ENCODE data around the gene MLN.

Gene MLN

DNA sequence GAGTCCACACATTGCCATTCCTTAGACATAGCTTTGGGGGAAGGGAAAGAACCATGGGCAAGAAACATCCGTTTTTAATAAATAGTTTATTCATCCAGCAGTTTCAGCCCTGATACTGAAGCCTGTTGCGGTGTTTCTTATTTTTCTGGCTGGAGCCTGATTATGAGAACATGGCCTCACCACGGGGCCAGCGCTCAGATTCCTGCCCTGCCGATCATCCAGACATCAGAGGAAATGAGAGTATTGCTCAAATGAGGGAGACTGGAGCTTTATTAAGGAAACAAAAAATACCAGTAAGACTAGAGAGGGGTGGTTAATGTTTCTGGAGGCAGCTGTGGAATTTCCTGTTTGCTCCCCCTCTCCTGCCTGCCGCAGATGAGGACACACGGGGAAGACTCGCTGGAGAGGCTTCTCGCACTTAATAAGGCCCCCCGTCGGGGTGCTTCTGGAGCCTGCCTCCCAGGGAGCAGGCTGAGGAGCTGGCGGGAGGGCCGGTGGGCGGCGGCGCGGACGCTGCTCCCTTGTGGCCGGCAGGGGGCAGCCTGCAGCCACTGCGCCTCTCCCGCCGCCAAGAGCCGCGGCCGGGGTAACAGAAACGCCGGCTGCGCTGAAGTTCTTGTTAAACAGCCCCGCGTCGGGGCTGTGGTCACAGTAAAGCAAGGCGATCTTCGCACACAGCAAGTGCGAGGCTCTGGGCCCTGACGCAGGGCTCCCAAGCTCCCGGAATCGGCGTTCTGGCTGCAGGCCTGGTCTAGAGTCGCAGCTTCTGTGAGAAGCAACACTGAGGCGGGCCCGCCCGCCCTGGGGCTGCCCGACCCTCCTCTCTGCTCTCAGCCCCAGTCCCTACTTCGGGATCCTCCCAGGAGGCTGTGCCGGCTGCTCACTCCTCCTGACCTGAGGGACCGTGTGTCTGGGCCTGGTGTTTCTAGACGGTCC, 32.4 kb downstream of the MLN start:
- peak; percentile 57 for DNase-seq

DNA sequence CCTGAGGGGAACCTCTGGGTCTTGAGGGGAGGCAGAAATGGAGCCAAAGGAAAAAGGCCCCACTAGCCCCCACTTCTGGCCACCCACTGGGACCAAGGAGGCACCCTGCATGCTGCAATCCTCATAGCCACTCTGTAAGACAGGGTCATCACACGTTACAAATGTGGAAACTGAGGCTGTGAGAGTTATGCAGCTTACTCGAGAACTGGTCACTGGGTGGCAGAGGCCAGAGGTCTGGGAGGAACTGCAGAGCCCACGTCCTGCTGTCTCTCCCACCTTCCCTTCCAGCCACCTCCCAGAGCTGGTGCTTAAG, 33.0 kb downstream of the MLN start:
- no peak for DNase-seq

DNA sequence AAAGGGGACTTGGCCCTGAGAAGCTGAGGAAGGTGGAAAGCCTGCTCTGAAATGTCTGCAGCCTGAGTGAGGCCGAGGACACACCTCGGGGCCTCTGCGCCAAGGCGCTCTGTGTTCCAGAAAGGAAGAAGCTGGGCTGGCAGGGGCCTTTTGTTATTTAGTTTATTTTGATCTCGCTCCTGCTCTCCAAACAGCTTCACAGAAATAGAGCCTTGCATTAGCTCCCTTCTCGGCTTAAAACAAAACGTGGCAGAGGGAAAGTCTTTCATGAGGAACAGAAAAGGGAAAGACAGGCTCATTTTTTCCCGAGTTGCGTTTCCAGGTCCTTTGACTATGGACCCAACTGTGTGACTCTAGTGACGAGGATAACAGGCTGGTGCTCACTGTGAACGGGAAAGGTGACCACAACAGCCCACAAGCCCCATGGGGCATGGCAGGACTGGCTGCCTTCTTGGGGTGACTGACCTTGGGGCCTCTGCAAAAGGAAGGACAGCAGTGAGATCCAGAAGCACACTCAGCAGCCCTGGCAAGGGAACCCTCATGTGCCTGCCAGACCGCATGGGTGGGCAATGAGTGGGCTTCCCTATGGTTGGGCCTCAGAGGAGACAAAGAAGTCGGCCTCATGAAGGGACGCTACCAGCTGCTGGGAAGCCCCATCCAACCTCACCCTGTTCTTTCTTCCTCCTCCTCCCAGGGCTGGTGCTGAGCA, 33.5 kb downstream of the MLN start:
- DNase-seq: no peak

DNA sequence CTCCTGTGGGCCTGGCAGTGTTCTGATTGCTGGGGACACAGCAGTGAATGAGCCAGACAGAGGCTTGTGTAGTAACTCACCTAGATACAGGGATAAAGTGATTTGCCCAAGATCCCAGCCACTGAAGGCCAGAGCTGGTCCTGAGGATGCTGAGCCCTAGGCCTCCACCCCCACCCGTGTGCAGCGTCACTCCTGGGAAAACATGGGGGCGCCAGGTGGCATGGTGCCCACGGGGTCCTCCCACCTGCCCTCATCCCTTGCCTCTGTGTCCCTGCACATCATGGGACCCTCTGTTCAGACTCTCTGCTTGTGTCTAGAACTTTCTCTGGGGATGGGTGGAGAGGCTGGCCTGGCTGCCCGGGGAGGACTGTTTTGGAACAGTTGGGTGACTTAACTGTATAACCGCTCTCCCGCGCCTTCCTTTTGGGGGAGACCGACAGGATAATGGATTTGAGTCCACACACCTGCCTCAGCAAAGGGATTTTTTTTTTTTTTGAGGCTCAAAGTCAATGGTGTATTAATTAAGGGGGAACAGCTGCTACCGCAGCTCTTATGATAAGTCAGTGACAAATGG, 34.5 kb downstream of the MLN start:
- DNase-seq: no peak

DNA sequence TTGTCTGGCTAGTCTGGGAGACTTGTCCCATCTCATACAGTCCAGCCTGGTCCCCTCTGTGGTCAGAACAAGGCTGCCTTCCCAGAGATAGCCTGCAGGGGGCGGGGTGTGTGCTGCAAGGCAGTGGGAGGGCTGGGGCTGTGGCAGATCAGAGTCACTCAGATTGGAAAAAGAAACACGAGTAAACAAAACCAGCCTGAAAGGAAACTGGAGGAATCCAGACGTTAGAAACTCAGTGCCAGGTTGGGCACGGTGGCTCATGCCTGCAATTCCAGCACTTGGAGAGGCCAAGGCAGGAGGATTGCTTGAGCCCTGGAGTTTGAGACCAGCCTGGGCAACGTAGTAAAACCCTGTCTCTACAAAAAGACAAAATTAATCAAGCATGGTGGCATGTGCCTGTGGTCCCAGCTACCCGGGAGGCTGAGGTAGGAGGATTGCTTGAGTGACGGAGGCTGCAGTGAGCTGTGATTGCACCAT, 35.1 kb downstream of the MLN start:
- DNase-seq: peak; percentile 66

DNA sequence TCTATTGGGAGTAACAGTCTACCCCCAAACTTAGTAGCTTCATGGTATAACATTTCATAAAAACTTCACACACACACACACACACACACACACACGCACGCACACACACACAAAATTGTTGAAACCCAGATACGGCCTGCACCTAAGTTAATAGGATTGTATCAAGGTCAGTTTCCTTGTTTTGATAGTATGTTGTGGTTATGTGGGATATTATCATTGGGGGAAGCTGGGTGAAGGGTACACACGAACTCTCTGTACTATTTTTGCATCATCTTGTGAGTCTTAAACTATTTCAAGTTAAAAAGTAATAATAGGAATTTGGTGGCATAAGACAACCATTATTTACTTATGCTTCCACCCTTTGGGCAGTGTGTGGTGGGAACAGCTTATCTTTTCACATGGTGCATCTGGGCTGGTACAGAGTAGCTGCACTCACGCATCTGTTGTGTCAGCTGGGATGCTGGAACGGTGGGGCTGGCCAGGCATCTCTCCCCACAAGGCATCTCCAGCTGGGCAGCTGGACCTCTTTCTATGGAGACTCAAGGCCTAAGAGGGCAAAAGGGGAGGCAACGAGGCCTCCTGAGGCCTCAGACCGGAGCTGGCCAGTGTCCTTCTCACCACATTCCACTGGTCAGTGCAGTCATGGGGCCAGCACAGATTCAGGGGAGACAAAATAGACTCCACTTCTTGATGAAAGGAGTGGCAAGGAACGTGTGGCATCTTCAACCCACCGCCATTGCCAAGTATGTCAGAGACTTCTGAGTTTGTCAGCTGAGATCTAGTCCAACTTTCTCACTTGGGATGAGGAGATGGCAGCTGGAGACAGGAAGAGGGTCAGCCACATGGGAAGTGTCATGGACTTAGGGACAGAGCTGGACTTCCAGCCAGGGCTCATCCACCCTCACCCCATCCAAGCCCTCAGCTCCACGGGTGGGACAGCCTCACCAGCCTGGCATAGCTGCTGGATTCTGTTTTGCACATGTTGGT, 36.6 kb downstream of the MLN start:
- DNase-seq: no peak

DNA sequence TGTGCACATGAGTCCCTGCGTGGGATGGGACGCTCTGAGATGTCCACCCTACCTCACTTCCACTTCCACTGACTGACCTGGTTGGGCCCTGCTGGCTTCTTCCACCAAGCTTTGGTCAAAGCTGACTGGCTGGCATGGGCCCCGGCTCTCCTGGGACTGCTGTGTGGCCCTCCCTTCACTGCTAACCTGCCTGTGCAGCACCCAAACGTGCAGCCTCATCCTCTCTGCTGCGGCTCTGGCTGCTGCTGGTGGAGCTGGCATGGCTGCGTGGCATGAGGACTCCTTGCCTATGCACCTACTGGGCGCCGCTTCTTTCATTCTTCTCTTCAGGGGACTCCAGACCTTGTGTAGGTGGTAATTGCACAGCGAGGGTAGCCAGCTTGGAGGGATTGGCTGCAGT, 38.4 kb downstream of the MLN start:
- no peak for DNase-seq

DNA sequence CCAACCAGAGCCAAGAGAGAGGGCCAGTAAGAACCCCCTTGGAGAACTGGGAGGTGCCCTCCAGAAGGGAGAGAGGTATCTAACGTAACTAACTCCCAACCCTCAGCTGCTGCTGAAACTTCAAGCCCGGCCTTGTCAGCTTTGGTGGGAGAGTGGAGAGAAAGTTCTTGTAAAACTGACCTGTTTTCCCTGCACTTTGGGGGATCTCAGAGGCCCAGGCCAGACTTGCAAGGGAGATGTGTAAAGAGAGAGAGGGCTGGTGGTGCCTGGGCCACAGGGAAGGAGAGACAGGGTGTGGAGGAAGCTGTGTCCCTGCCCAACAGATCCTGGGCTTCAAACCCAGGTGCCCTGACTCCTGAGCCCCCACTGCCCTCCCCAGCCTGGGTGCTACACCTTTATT, 39.8 kb downstream of the MLN start:
- no peak for DNase-seq

DNA sequence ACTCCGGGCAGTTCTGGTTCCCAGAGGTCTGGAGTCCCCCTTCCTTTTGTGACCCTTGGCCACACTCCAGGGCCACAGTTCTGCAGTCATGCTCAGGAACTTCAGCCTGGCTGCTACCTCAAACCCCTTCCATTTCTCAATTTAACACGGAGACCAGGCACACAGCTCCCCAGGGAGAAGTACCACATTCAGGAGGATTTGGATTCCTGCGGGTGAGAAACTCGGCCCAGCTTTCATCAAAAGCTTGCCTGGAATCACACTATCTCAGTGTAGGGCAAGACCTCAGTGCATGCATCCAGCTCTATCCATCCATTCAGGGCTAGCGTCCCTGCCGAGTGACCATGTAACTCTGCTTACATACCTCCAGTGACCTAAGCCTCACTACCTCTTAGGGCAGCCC, 40.3 kb downstream of the MLN start:
- DNase-seq: no peak

DNA sequence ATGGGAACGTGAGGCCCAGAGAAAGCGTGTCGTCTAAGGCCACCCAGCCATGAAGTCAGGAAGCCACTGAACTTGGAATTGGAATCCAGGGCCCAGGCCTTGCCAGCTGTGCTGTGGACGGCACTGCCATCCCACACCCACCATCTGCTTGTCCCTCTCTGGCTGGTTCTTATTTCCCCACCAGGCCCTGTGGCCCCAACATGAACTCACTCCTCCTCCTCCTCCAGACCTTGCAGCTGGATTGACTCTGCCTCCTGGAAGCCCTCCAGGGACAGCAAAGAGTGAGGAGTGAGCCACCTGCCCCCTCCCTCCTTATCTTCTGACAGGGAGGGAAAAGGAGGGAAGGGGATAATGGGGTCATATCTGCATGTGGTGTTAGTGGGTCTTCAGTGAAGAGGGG, 41.1 kb downstream of the MLN start:
- DNase-seq: no peak

DNA sequence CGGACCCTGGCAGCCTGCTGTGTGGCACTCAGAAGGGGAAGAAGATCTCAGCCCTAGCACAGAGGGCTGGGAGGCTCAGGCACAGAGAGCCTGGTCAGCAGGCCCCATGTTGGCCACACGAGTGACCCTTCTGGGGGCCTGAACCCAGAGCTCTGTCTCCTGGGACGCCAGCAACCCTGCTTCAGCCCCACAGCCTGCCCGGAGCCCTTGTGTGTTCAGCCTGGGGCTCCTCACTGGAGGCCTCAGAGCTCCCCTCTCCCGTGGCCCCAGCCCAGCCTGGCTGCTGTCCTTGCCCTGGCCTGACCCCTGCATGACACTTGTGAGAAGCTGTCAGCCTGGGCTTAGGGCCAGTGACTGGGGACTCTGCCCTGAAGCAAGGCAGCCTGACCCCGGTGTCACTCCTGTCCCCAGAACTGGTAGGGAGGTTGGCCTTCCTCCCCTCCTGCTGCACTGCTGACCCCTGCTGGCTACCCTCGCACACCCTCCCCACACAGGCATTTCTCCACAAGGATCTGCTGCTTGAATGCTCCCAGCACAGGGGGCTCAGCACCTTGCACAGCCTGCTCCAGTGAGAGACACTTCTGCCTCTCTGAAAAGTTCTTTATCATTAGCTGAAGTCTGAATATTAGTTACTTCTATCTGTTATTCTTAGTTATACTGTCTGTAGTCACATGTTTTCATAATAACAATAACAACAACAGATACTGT, 41.7 kb downstream of the MLN start:
- peak; percentile 24 for DNase-seq

DNA sequence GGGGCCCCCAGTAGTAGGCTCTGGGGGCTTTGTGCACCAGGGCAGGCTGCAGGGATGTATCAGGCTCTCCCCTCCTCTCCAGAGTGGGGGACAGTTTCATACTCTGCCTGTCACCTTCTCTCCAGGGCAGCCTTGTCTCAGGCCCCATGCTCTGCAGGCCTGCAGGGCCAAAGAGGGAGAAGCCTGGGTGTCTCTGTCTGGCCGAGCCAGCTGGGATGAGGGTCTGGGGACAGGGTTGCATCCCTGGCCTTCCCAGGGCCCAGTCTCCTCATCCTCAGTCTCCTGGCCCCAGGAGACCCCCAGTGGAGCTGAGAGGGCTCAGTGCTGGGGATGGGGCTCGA, 42.3 kb downstream of the MLN start:
- DNase-seq: no peak

DNA sequence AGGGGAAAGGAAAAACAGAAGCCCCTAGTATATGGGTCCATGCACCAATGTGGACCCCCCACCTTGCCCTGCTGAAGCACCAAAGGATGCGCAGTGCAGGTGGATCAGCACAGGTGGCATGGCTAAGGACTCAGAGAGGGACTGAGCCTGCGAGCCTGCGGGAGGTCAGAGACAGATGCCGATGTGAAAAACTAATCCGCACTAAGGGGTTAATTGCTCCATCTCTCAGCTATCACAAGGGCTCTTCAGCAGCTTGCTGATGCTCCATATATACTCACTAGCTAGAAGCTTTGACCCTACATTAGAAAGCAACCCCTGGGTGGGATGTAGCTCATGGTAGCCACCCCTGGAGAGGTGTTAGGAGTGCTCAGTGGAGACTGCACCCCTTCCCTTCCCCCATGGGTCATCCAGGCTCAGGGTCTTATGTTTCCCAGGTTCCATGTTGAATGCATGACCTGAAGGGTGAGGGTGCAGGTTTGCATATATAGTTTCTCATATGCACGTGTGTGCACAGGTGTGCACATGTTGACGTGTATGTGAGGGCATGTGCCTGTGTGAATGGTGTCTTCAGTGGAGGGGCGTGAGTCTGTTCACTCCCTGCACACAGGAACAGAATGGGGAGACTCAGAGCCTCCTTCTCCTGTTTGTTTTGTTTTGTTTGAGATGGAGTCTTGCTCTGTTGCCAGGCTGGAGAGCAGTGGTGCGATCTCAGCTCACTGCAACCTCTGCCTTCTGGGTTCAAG, 43.7 kb downstream of the MLN start:
- DNase-seq: no peak

DNA sequence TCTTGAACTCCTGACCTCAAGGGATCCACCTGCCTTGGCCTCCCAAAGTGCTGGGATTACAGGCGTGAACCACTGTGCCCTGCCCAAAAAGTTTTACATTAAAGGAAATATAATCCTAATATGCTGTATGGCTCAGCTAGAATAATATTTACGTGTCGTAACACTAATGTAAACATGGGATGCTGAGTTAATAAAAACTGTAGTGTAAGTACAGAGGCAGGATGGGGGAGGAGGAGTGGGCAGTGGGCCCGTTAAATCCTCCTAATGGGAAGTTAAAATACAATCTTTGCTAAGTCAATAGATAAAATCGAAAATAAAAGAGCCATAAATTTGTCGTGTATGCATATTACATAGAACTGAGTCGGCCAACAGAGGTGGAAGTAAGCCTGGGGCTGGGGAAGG, 45.0 kb downstream of the MLN start:
- no peak for DNase-seq

DNA sequence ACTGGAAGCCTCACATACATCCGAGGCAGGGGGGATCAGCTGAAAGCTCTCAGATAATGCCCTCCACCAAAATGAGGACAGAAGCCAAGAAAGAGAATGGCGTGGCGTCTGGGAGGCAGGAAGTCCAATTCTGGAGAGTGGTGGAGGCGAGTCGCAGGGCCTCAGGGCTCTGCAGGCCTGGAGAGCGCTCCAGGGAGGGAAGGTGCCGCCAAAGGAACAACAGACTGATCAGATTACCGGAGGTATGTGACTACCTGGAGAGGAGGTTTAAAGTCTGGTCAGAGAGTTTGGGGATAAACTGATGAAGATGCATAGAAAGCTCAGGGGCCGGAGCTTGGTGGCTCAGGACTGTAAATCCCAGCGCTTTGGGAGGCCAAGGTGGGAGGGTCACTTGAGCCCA, 45.9 kb downstream of the MLN start:
- no peak for DNase-seq

DNA sequence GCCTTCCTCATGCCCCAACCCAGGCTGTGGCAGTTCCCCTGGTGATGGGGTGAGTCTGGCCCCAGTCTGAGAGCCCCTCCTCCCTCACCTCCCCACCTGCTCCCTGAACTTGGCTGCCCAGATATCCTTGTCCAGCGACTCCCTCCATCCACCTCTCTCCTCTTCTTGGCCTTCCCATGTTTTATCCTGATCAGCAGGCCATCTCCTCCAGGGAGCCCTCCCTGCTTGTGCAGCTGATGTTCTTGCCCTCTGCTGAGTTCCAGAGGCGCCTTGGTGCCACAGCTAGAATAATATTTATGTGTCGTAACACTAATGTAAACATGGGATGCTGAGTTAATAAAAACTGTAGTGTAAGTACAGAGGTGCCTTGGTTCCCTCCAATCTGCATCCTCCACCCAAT, 46.7 kb downstream of the MLN start:
- DNase-seq: no peak

DNA sequence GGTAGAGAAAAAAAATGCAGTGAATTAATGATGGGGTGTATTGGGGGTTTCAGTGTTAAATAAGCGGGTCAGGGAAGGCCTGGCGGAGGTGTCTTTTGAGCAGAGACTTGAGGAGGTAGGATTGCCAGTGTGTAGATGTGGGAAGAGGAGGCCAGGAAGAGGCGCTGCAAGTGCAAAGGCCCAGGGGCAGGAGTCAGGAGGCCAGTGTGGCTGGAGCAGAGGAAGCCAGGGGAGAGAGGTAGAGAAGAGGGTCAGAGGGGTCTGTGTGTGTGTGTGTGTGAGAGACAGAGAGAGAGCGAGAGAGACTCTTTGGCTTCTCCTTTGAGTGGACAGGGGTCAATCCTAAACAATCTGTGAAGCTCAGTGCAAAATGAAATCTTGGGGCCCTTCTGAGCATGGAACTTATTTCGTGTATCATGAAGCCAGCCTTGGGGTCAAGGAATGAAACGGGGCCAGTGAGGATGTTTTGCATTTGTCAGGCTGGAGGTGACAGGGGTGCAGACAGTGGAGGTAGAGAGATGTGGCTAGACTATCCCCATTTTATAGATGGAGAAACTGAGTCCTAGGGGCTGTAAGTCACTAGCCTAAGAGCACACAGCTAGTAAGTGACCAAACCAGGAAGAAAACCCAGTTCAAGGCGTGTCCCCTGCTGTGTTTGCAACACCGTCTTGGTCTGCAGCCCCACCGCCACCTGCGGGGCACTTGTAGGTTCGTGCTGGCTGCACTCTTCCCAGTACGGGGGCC, 47.4 kb downstream of the MLN start:
- no peak for DNase-seq

DNA sequence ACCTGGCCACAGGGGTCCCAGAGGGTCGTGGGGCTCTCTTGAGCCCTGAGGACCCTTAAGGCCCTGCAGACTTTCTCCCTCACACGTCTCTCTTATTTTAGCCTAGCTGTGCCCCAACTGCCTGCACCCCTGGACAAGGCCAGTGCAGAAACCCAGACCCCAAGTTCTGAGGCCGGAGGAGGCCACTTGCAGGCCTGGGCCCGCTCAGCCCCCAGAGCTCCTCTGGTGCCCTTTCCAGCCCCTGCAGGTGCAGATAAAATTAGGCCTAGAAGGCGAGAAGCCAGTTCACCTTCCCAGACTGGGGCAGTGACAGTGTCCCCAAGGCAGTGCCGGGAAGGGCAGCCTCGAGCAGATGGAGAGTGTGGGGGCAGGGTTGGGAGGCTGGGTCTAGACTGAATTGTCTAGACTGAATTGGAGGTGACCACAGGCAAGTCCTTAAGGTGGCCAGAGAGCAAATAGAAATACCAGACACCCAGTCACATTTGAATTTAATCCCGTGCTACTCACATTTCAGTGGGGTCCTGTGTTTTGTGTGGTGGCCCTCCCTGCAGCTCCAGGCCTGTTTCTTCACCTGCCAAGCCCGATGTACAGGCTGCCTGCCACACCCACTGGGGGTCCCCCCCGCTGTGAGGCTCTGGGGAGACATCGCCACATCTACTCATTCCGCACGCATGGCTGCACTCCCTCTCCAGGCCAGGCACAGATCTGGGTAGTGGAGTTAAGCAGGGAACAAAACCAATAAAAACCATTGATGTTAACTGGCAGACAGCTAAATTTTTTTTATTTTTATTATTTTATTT, 48.5 kb downstream of the MLN start:
- DNase-seq: no peak

DNA sequence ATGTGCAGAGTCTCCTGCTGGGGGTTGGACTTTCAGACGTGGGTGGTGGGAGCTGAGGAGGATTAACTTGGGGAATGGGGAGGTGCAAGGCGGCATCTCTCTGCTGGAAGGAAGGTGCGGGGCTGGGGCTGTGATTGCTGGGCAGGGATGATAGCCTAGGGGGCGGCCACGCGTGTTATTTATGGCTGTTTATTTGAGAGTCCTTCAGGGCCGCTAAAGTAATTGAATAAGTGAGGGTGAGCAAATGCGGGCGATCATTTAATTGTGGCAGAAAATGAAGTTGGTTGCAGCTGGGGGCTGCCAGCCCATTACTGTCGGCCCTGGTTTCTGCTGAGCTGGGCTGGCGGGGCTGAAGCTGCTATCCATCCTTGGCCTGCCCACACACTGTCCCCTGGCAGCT, 49.6 kb downstream of the MLN start:
- no peak for DNase-seq

DNA sequence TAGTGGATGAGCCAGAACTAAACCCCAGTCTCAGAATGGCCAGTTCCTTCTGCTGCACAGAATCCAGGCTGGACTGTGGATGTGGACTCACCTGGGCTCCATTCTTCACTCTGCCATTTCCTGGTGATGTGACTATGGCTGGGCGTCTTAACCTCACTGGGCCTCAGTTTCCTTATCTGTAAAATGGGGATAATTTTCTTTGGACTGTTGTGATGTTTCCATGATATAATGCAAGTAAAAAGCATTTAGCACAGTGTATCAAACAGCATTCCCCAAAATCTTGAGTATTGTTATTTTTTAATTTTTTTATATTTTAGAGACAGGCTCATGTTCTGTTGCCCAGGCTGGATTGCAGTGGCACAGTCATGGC, 51.2 kb downstream of the MLN start:
- no peak for DNase-seq
